NCI-H2081 treated with DMSO at 0.1 percent for 48 hours (cell line): ENCODE measurements around the gene TMPRSS13.

ENCODE experiments used
- DNase-seq: peaks from one replicate; lab custom pipeline; 2025; lab: John Stamatoyannopoulos, UW

The TMPRSS13 gene

DNA sequence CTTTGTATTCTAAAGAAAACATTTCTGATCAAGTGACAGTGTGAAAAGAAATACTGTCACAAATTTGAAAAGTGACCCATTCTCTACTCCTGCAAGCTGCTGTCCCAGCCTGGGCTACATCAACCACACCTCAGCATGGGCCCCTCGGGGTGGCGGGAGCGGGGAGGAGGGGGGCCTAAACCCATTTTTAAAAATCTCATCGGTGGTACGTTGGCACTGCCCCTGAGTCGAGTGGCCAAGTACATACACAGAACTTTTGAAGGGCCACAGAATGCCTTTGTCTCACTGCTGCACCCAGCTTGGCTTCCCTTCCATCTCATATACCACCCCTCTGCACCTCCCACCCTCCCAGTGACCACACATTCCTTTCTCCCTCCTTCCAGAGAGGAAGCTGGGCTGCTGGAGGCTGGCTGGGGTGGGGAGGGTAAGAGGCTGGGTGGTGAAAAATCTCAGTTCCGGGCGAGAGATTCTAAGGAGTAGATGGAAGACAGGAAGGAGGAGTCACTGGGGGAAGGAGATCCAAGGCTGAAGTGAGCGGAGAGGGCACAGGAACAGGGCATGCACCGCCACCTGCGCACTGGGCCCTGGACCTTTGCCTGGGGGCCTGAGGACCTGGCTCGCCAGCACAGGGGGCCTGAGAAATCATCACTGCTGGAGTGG, 73.9 kb downstream of the TMPRSS13 start:
- DNase-seq = no peak

GRCh38 chr11:117852309-117852708, 76.9 kb downstream of the TMPRSS13 start:
- DNase-seq = no peak

GRCh38 chr11:117851852-117852251, 77.3 kb downstream of the TMPRSS13 start:
- DNase-seq = no peak

GRCh38 chr11:117851106-117851505, 78.1 kb downstream of the TMPRSS13 start:
- no peak for DNase-seq
